ENCODE data around the gene CAPN2.

Gene CAPN2

DNA sequence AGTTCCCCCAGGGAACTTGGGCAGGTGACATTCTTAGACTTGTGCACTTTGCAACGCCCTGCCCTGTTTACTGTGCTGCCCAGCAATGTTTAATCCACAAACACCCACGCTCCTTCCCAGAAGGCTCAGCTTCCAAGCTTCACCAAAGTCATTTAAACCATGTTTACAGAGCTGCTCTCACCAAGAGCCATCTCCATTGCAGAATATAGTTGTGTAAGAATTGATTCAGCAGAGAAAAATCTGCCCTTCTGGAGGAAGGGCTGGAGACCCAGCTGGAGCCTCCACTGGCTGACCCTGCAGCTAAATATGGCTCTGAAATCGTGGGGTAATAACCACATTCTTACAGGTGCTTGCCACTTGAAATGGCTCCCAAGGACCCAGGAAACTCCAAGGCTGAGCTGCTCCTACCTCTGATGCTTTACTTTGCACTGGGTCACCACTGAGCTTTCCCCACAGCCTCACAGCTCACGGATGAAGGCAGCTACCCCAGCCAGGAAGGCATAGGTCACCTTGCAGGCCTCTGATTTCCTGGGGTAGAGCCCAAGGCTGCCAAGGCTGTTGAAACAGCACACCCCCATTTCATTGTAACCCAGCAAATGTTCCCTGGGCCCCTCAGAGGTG, 8.7 kb downstream of the CAPN2 start:
- no peak overlapping the region for H3K4me3 ChIP-seq (ENCODE audit: low read length)
- H3K4me1 ChIP-seq (ENCODE audit: low read length), result peaks cover 32% of the 10 kb centered on the region
- H3K9me3 ChIP-seq (replicated peaks; ENCODE audit: insufficient read depth, low read length), result no peaks in the 10 kb centered on the region
- H2AFZ ChIP-seq (ENCODE audit: low read length), result no peak overlapping the region
- H3K27ac ChIP-seq (ENCODE audit: low read length), result peak overlapping the region; percentile 10; the same call in 1 of the 2 replicates
- no peaks in the 10 kb centered on the region for H3K9me2 ChIP-seq (replicated peaks; ENCODE audit: insufficient read depth, low read length)
- TF ChIP-seq, protein P1, sequence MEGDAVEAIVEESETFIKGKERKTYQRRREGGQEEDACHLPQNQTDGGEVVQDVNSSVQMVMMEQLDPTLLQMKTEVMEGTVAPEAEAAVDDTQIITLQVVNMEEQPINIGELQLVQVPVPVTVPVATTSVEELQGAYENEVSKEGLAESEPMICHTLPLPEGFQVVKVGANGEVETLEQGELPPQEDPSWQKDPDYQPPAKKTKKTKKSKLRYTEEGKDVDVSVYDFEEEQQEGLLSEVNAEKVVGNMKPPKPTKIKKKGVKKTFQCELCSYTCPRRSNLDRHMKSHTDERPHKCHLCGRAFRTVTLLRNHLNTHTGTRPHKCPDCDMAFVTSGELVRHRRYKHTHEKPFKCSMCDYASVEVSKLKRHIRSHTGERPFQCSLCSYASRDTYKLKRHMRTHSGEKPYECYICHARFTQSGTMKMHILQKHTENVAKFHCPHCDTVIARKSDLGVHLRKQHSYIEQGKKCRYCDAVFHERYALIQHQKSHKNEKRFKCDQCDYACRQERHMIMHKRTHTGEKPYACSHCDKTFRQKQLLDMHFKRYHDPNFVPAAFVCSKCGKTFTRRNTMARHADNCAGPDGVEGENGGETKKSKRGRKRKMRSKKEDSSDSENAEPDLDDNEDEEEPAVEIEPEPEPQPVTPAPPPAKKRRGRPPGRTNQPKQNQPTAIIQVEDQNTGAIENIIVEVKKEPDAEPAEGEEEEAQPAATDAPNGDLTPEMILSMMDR (IDR thresholded peaks at IDR 0.05; ENCODE audit: low read length), result no peak
- TF ChIP-seq EZH2phosphoT487 (IDR thresholded peaks at IDR 0.05; ENCODE audit: low read length), result no peak
- TF ChIP-seq EZH2 (optimal IDR thresholded peaks at IDR 0.05; ENCODE audit: low read depth, low read length), result no peak
- H4K20me1 ChIP-seq (ENCODE audit: insufficient read depth, low read length), result no peaks in the 10 kb centered on the region
- H3K79me2 ChIP-seq (ENCODE audit: low read length), result peaks cover 14% of the 10 kb centered on the region
- H3K9ac ChIP-seq (ENCODE audit: low read length), result no peak overlapping the region
- H3F3A ChIP-seq (ENCODE audit: insufficient read depth, low read length), result peaks cover 10% of the 10 kb centered on the region
- H3K4me2 ChIP-seq (ENCODE audit: low read depth, low read length), result peak overlapping the region; percentile 9; the same call in 1 of the 2 replicates
- no peak for DNase-seq
- no peaks in the 10 kb centered on the region for H3K27me3 ChIP-seq (replicated peaks; ENCODE audit: insufficient read depth, low read length)
- H3K36me3 ChIP-seq (replicated peaks; ENCODE audit: insufficient read depth, low read length), result no peaks in the 10 kb centered on the region; the same call in 1 of the 2 replicates

DNA sequence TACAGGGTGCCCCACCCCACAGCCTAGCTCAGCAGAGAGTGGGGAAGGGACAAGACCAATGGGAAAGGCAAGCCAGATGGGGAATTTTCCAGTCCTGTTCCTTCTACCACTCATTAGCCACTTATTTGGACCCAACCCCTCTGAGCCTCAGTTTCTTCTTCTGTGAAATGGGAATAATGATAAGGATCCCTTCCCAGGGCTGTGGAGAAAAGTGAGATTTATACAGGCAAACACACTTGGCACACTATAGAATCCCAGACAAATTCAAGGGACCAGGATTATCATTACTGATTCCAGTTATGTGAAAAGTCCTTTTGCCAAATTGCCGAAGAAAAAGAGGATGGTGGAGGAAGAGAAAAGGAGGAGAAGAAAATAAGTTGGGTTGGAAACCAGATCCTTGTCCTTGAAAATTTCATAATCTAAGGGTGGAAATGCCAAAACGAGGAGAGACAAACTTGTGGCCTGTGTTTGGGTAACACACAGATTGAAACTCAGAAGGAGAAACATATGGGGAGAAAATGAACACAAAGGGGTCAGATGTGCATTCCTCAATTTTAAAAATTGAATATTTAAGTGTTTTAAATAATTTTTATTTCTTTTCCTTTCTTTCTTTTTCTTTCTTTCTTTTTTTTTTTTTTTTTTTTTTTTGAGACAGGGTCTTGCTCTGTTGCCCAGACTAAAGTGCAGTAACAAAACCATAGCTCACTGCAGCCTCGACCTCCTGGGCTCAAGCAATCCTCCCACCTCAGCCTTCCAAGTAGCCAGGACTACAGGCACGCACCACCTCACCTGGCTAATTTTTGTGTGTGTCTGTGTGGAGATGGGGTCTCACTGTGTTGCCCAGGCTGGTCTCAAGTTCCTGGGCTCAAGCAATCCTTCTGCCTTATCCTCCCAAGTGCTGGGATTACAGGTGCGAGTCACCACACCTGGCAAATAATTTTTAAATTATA, 9.6 kb downstream of the CAPN2 start:
- Histone ChIP-seq H2AFZ (ENCODE audit: low read length) (no peak overlapping the region), H3K9me3 (replicated peaks; ENCODE audit: insufficient read depth, low read length) (no peaks in the 10 kb centered on the region), H3F3A (ENCODE audit: insufficient read depth, low read length) (peaks cover 7% of the 10 kb centered on the region), H3K4me2 (ENCODE audit: low read depth, low read length) (no peak overlapping the region), H3K27me3 (replicated peaks; ENCODE audit: insufficient read depth, low read length) (no peaks in the 10 kb centered on the region), H4K20me1 (ENCODE audit: insufficient read depth, low read length) (no peaks in the 10 kb centered on the region), H3K4me1 (ENCODE audit: low read length) (peaks cover 34% of the 10 kb centered on the region), H3K9me2 (replicated peaks; ENCODE audit: insufficient read depth, low read length) (no peaks in the 10 kb centered on the region), H3K4me3 (ENCODE audit: low read length) (no peak overlapping the region), H3K9ac (ENCODE audit: low read length) (no peak overlapping the region), H3K36me3 (replicated peaks; ENCODE audit: insufficient read depth, low read length) (no peaks in the 10 kb centered on the region; the same call in 1 of the 2 replicates), H3K79me2 (ENCODE audit: low read length) (peaks cover 16% of the 10 kb centered on the region), H3K27ac (ENCODE audit: low read length) (no peak overlapping the region)
- TF ChIP-seq, protein P1 (IDR thresholded peaks at IDR 0.05; ENCODE audit: low read length), result no peak
- no peak for TF ChIP-seq EZH2 (optimal IDR thresholded peaks at IDR 0.05; ENCODE audit: low read depth, low read length)
- no peak for TF ChIP-seq EZH2phosphoT487 (IDR thresholded peaks at IDR 0.05; ENCODE audit: low read length)
- no peak for DNase-seq

DNA sequence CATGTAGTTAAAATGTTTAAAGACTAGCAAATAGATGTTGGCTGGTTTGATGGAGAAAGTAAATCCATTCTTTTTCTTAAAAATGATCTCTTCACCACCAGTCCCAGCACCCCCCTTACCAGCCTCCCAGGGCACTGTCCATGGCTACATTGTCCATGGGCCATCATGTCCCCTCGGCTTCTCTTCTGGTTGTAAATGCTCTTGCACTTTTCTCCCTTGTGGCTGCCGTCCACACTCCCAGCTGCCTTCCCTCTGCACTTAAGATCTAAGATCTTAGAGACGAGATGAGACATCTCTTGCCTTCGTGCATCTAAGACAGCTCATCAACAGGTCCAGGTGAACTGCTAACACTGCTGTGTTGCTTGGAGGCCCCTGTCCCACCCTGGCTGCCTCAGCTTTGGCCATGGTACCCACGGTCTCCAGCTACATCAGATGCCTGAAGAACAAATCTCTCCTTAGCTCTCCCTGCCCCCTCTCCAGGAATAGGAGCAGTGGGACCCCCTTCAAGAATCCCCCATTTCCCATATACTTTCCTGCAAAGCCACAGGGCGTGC, 11.1 kb downstream of the CAPN2 start:
- Histone ChIP-seq H3K4me2 (ENCODE audit: low read depth, low read length) (no peak overlapping the region), H4K20me1 (ENCODE audit: insufficient read depth, low read length) (no peaks in the 10 kb centered on the region), H3F3A (ENCODE audit: insufficient read depth, low read length) (peaks cover 6% of the 10 kb centered on the region), H3K9ac (ENCODE audit: low read length) (no peak overlapping the region), H3K9me2 (replicated peaks; ENCODE audit: insufficient read depth, low read length) (no peaks in the 10 kb centered on the region), H3K9me3 (replicated peaks; ENCODE audit: insufficient read depth, low read length) (no peaks in the 10 kb centered on the region), H3K4me1 (ENCODE audit: low read length) (peaks cover 41% of the 10 kb centered on the region), H2AFZ (ENCODE audit: low read length) (no peak overlapping the region), H3K79me2 (ENCODE audit: low read length) (peaks cover 20% of the 10 kb centered on the region), H3K36me3 (replicated peaks; ENCODE audit: insufficient read depth, low read length) (no peaks in the 10 kb centered on the region), H3K4me3 (ENCODE audit: low read length) (no peak overlapping the region), H3K27me3 (replicated peaks; ENCODE audit: insufficient read depth, low read length) (no peaks in the 10 kb centered on the region), H3K27ac (ENCODE audit: low read length) (no peak overlapping the region)
- DNase-seq, result no peak
- no peak for TF ChIP-seq EZH2 (optimal IDR thresholded peaks at IDR 0.05; ENCODE audit: low read depth, low read length)
- no peak for TF ChIP-seq EZH2phosphoT487 (IDR thresholded peaks at IDR 0.05; ENCODE audit: low read length)
- TF ChIP-seq, protein P1 (IDR thresholded peaks at IDR 0.05; ENCODE audit: low read length), result no peak
